ENCODE measurements around the gene MBOAT7. TPM values are rescaled to one million over a fixed set of nuclear protein-coding genes. Genes with fewer than 3 reads are reported as not detected.
A peak's percentile ranks its signal among the peaks of the same experiment; 100 is the strongest.

MBOAT7 gene
- total RNA-seq, 4 donors from 2014 or later = 21.0 to 72.4 (median 32.7) TPM

DNA sequence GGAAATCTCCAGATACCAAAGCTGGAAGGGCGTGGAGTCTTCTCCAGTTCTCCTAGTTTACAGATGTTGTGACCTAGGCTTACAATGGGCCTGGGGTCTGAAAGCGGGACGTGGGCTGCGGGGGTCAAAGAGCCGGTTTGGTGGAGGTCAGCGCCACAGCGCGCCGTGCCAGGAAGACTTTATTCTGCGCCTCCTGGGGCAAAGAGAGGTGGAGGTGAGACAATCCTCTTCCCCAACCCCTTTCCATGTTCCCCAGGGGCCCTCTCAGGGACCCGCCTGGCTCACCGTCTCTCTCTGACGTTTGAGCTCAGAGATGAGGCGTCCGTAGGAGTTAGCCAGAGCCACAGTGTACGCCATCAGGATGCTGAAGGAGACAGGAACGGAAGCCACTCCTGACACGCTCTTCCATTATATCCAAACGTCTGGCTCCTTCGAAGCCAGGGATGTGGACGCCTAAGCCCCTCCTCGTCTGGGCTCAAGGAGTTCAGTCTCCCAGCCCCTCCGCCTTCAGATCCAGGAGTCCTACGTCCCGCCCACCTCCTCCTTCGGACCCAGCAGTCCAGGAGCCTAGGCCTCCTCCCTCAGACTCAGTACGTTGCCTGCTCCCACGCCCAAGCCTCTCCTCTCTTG, 29.1 kb downstream of the MBOAT7 start:
- DNase-seq (ENCODE audit: low spot score) (no peak), ATAC-seq (ENCODE audit: low FRiP score) (no peak)
- TF ChIP-seq, protein P1, sequence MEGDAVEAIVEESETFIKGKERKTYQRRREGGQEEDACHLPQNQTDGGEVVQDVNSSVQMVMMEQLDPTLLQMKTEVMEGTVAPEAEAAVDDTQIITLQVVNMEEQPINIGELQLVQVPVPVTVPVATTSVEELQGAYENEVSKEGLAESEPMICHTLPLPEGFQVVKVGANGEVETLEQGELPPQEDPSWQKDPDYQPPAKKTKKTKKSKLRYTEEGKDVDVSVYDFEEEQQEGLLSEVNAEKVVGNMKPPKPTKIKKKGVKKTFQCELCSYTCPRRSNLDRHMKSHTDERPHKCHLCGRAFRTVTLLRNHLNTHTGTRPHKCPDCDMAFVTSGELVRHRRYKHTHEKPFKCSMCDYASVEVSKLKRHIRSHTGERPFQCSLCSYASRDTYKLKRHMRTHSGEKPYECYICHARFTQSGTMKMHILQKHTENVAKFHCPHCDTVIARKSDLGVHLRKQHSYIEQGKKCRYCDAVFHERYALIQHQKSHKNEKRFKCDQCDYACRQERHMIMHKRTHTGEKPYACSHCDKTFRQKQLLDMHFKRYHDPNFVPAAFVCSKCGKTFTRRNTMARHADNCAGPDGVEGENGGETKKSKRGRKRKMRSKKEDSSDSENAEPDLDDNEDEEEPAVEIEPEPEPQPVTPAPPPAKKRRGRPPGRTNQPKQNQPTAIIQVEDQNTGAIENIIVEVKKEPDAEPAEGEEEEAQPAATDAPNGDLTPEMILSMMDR (IDR thresholded peaks at IDR 0.05) = no peak

DNA sequence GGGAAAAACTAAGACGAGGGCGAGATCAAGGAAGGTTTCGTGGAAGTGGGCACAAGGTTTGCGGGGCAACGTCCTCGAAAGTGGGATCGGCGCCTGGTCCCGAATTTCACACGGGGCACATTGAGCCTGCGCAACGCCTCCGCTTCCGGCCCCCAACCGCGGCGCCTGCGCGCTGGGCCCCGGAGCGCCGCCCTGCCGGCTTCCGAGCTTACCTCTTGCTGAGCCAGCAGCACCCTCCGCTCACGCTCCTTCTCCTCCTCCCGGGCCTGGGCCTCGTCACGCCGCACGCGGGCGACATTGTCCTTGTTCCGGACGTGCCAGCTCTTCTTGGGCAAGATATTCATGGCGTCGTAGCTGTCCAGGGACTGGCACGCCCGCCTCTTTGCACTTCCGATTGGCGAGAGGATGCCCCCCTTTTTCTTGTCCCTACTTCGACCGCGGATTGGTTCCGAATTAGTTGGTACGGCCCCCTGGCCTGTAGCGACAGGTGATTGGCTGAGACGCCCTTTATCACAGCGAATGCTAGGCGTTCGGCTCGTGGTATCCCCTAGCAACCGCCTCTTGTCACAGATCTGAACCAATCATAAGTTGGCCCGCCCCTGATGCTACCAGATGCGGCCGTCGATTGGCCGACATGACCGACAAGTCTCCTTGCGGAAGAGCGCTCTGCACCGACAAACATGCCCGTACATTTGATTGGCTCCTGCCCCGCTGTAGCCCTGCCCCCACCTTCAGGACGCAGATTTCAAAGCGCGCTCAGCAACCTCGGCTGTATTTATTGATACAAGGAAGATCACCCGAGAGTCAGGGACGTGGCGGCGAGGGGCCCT, 29.8 kb downstream of the MBOAT7 start, which contains the start of gene LENG1:
LENG1 (minus strand) TSS at position 370 of the 830 bp plus-strand sequence; CDS start at position 344, 26 bp downstream.
- ATAC-seq (ENCODE audit: low FRiP score) = peak; percentile 95
- DNase-seq (ENCODE audit: low spot score) = peak; percentile 98
- TF ChIP-seq, protein P1 (IDR thresholded peaks at IDR 0.05) = no peak

DNA sequence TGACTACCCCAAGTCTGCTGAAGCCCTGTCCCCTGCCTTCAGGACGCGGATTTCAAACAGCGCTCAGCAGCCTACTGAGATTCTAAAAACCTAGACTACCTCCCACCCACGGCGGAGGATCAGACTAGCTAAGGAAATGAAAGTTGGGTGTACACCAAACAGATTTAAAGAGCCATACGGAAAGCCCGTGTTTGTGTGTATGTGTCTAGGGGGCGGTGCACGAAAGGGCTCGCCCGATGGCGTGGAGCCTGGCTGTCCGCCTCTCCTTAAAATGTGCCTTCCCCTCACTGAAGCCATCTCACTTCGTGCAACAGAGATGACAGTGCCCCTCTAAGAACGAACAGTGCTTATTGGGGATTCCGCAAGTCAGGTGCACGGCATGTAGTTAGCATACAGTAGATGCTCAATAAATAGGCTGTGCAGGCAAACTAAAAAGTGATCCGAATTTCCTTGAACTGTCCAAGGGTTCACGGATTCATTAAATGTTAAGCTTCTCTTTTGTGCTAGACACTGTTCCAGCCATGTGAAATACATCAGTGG, 30.5 kb downstream of the MBOAT7 start:
- ATAC-seq (ENCODE audit: low FRiP score) = no peak
- no peak for DNase-seq (ENCODE audit: low spot score)
- TF ChIP-seq, protein P1 (IDR thresholded peaks at IDR 0.05) = no peak

DNA sequence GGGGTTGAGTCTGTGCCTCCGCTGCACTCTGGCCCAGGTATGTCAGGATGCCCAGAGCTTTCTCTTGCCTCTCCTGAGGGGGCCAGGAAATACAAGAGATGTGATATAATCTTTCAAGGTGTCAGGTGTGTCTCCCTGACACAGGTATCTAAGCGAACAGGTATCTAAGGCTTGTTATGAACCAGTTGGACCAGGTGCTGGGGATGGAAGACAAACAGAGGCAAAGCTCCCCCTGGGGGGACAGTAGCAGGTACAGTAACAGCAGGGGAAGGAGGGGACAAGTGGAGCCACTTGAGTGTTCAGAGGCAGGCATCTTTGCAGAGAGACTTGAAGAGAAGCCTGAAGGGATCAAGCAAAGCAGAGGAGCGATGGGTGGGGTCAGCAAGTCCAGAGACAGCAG, 32.4 kb downstream of the MBOAT7 start:
- DNase-seq (ENCODE audit: low spot score) (no peak), ATAC-seq (ENCODE audit: low FRiP score) (no peak)
- TF ChIP-seq, protein P1 (IDR thresholded peaks at IDR 0.05) = no peak

DNA sequence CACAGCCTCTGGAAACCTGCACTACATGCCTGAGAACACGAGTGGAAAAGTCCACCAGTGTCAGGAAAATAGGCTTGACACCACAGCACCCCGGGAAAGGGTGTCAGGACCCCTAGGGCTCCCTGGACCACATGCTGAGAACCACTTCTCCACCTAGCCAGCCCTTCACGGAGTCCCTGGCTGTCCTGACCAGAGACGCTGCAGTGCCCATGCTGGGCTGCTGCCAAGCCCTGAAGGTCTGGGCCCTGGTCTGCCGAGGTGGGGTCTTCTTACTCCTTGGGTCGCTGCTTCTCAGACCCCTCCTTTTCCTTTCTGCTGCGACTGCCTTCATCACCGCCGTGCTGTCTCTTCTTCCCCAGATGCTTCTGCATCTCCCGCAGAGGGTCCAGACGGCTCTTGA, 32.9 kb downstream of the MBOAT7 start:
- ATAC-seq (ENCODE audit: low FRiP score) (no peak), DNase-seq (ENCODE audit: low spot score) (no peak)
- TF ChIP-seq, protein P1 (IDR thresholded peaks at IDR 0.05) = no peak

DNA sequence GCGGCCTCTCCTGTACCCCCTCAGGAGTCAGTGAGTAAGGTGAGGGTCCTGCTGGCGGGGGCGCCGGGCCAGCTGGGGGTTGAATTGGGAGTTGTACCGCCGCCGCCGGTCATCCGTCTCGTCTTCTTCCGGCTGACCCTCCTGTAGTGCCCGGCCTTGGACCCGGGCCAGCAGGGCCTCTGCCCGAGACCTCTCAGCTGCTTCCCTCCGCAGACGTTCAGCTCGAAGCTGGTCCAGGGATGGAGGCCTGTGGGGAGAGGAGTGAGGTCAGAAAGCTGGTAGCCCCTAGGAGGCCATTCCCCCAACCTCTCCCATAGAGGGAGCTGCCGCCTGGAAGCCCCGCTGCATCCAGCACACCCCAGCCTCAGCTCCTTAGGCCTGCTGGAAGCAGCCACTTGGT, 33.7 kb downstream of the MBOAT7 start:
- TF ChIP-seq, protein P1 (IDR thresholded peaks at IDR 0.05) = no peak
- DNase-seq (ENCODE audit: low spot score) (no peak), ATAC-seq (ENCODE audit: low FRiP score) (no peak)
